Activated CD8-positive, alpha-beta T cell treated with anti-CD3 and anti-CD28 coated beads for 36 hours (primary cell): Measurements from ENCODE around the gene MAP7D3. TPM values are rescaled to one million over a fixed set of nuclear protein-coding genes. Genes with fewer than 3 reads are reported as not detected.

Experiments
- ATAC-seq: fragments of 200-7000 bp; cut with Tn5 transposase; one replicate; pipeline ENCODE4 v1.10.0; 2021; ENCODE audit warnings: mild to moderate bottlenecking, moderate library complexity
- CTCF ChIA-PET: fragments of 350-600 bp; sonication (Branson Sonifier 250); formaldehyde crosslinking; loops from one replicate; lab custom pipeline; 2021; ENCODE audit warnings: antibody characterized with exemption; lab: Charles Lee
- POLR2A ChIA-PET: fragments of 350-600 bp; sonication (Branson Sonifier 250); formaldehyde crosslinking; loops from one replicate; lab custom pipeline; 2021; ENCODE audit warnings: antibody characterized with exemption; lab: Charles Lee
- DNase-seq: peaks from one replicate; pipeline ENCODE4 v3.0.0-alpha.2; 2020
- H3K27ac Mint-ChIP-seq: one replicate; pipeline ENCODE4 v1.8.0; 2021; ENCODE audit warnings: mild to moderate bottlenecking, mixed read lengths
- H3K27me3 Mint-ChIP-seq: one replicate; pipeline ENCODE4 v1.8.0; 2021; ENCODE audit warnings: mixed read lengths
- H3K36me3 Mint-ChIP-seq: one replicate; pipeline ENCODE4 v1.8.0; 2021; ENCODE audit warnings: low read depth, mixed read lengths
- H3K4me1 Mint-ChIP-seq: one replicate; pipeline ENCODE4 v1.8.0; 2021; ENCODE audit warnings: low read depth, mixed read lengths
- H3K4me3 Mint-ChIP-seq: one replicate; pipeline ENCODE4 v1.8.0; 2021; ENCODE audit warnings: mild to moderate bottlenecking, moderate library complexity, mixed read lengths
- H3K9me3 Mint-ChIP-seq: one replicate; pipeline ENCODE4 v1.8.0; 2021; ENCODE audit warnings: mixed read lengths
- CTCF ChIP-seq: fragments of 200-600 bp; IDR thresholded peaks from one replicate; pipeline ENCODE4 v1.8.0; 2022; ENCODE audit warnings: antibody characterized with exemption, mild to moderate bottlenecking
- intact Hi-C: fragments of 100-400 bp; cut with micrococcal nuclease; formaldehyde crosslinking; loops from one replicate; pipeline ENCODE4 v1.10.0; 2022
- total RNA-seq, 2 experiments: library from RNA; stranded (reverse); gene quantifications; one replicate each; pipeline ENCODE4 v1.2.3, GENCODE V29; 2021

Gene MAP7D3
- total RNA-seq, 2 experiments from 2014 or later = 13.4 to 14.2 TPM

GRCh38 chrX:136275553-136275952 lies 24.4 kb upstream of the MAP7D3 start:
- no peaks in the 10 kb centered on the region for H3K27me3 Mint-ChIP-seq
- H3K36me3 Mint-ChIP-seq = no peaks in the 10 kb centered on the region
- peaks cover 3% of the 10 kb centered on the region for H3K4me1 Mint-ChIP-seq
- H3K27ac Mint-ChIP-seq = no peak overlapping the region
- POLR2A ChIA-PET = no interaction called here
- no peak for TF ChIP-seq CTCF
- no peak overlapping the region for H3K4me3 Mint-ChIP-seq
- ATAC-seq (no peak), DNase-seq (no peak)
- H3K9me3 Mint-ChIP-seq = no peaks in the 10 kb centered on the region
- CTCF ChIA-PET = no interaction called here
- intact Hi-C loops = no loop called here

- Mint-ChIP-seq H3K36me3 (no peaks in the 10 kb centered on the region), H3K4me3 (no peak overlapping the region), H3K27ac (no peak overlapping the region), H3K27me3 (no peaks in the 10 kb centered on the region), H3K9me3 (no peaks in the 10 kb centered on the region), H3K4me1 (peaks cover 3% of the 10 kb centered on the region)
- intact Hi-C loops = loop anchor here (5.0 kb wide), 1 partner anchor 247 kb away; no protein-coding TSS in a partner anchor
- DNase-seq = no peak
- POLR2A ChIA-PET = interaction anchor here (0.7 kb wide), 1 partner anchor 13 kb away, joined by 3 read pairs; no protein-coding TSS in a partner anchor
- ATAC-seq = no peak
- CTCF ChIA-PET = no interaction called here
- no peak for TF ChIP-seq CTCF
These were observed 22.8 kb upstream of the MAP7D3 start for GRCh38 chrX:136273986-136274385.

GRCh38 chrX:136272325-136272724 lies 21.1 kb upstream of the MAP7D3 start:
- POLR2A ChIA-PET = no interaction called here
- Mint-ChIP-seq H3K27ac (no peak overlapping the region), H3K27me3 (no peaks in the 10 kb centered on the region), H3K36me3 (no peaks in the 10 kb centered on the region), H3K4me1 (peaks cover 3% of the 10 kb centered on the region), H3K4me3 (no peak overlapping the region), H3K9me3 (no peaks in the 10 kb centered on the region)
- TF ChIP-seq CTCF = no peak
- CTCF ChIA-PET = interaction anchor here (1.5 kb wide), 1 partner anchor 244 kb away, joined by 8 read pairs; no protein-coding TSS in a partner anchor
- no peak for ATAC-seq
- intact Hi-C loops = loop anchor here (5.0 kb wide), 1 partner anchor 245 kb away; no protein-coding TSS in a partner anchor
- DNase-seq = no peak

GRCh38 chrX:136271300-136271699 lies 20.1 kb upstream of the MAP7D3 start:
- ChIA-PET CTCF (interaction anchor here (0.6 to 1.5 kb wide), 4 partner anchors 9 to 243 kb away, joined by 3 to 8 read pairs (median 4); no protein-coding TSS in a partner anchor), POLR2A (no interaction called here)
- Mint-ChIP-seq H3K27ac (no peak overlapping the region), H3K36me3 (no peaks in the 10 kb centered on the region), H3K4me3 (no peak overlapping the region), H3K9me3 (no peaks in the 10 kb centered on the region), H3K27me3 (no peaks in the 10 kb centered on the region), H3K4me1 (peaks cover 3% of the 10 kb centered on the region)
- TF ChIP-seq CTCF = no peak
- intact Hi-C loops = loop anchor here (5.0 kb wide), 1 partner anchor 244 kb away; no protein-coding TSS in a partner anchor
- DNase-seq = no peak
- ATAC-seq = no peak

- H3K27me3 Mint-ChIP-seq = no peaks in the 10 kb centered on the region
- ATAC-seq = no peak
- no peaks in the 10 kb centered on the region for H3K9me3 Mint-ChIP-seq
- ChIA-PET POLR2A (no interaction called here), CTCF (interaction anchor here (0.6 to 2.5 kb wide), 2 partner anchors 17 to 106 kb away, joined by 4 to 11 read pairs; partner anchors contain the start of gene MAP7D3)
- intact Hi-C loops = loop anchor here (5.0 kb wide), 1 partner anchor 243 kb away; no protein-coding TSS in a partner anchor
- H3K27ac Mint-ChIP-seq = no peak overlapping the region
- no peaks in the 10 kb centered on the region for H3K36me3 Mint-ChIP-seq
- no peak for DNase-seq
- no peak for TF ChIP-seq CTCF
- no peak overlapping the region for H3K4me3 Mint-ChIP-seq
- peaks cover 3% of the 10 kb centered on the region for H3K4me1 Mint-ChIP-seq
These were observed 18.7 kb upstream of the MAP7D3 start for GRCh38 chrX:136269921-136270320.
